Myometrial cell (primary cell): ENCODE data around the gene SOCS2. TPM values are rescaled to one million over a fixed set of nuclear protein-coding genes. Genes with fewer than 3 reads are reported as not detected.

Experiments used
- total RNA-seq: library from RNA; depleted of rRNA; stranded (reverse); fragments of >200 nt; gene quantifications from 2 replicates; pipeline ENCODE4 v1.2.3, GENCODE V29; 2015

Gene SOCS2
- 40.6 and 66.3 TPM in 2 replicates for total RNA-seq

DNA sequence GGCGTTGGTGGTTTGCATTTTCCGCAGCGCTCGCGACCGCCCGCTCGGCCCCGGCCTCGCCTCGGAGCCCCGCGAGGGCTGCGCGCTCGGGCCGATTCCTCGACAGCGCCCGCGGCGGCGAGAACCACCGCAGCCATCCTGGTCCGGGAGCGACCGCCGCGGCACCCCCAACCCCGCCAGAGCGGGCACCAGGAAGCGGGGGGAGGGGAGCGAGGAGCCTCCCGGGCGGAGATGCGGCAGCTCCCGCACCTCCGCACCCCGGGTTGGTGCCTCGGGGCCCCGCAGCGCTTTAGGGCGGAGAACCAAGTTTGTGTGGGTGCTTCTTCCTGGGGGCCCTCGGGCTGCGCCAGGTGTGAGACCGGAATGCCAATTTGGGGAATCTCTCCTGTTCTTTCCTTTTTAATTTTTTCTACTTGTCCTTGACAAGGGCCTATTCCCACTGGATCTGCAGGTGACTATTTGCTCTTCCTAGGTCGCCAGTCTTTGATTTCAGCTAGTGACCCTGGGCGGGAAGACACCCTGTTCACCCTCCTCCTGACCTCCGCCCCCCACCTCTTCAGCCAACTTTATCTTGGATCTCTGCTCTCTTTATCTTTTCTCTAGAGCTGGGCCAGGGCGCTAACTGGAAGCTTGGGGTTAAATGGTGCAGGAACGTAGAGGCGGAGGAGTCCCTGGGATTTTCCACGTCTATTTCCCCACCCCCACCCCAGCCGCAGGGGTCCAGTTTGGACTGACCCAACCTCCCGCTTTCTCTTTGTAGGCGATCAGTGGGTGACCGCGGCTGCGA lies at the start of gene SOCS2:
Gene SOCS2, plus strand, starts transcription at position 751 of the 787 bp plus-strand sequence. CDS start 223 bp downstream, outside the sequence.

Other genes with a start within 250 kb of the SOCS2 start
- 40.6 and 40.9 TPM in 2 replicates for gene NUDT4, start 194.8 kb upstream of the SOCS2 start, total RNA-seq
- 65.7 and 78.7 TPM in 2 replicates for gene UBE2N, start 130.7 kb upstream of the SOCS2 start, total RNA-seq
- 53.0 and 85.8 TPM in 2 replicates for gene MRPL42, start 105.2 kb upstream of the SOCS2 start, total RNA-seq
- 46.1 and 55.6 TPM in 2 replicates for gene CRADD, start 104.7 kb downstream of the SOCS2 start, total RNA-seq